AG08396 (cell line): Measurements from ENCODE around the gene CAMK2D.

Experiments used
- DNase-seq: peaks from one replicate; pipeline ENCODE4 v3.0.0; 2012; ENCODE audit warnings: low spot score, mixed read lengths

Gene CAMK2D

GRCh38 chr4:113437129-113437528 is 324.4 kb downstream of the CAMK2D start:
- no peak for DNase-seq

- DNase-seq = no peak
These were observed 325.2 kb downstream of the CAMK2D start for GRCh38 chr4:113436360-113436759.

- peak; percentile 36 for DNase-seq
These were observed 325.6 kb downstream of the CAMK2D start for GRCh38 chr4:113435893-113436292.

- no peak for DNase-seq
These were observed 327.3 kb downstream of the CAMK2D start for GRCh38 chr4:113434247-113434587.

- DNase-seq = no peak
These were observed 327.8 kb downstream of the CAMK2D start for GRCh38 chr4:113433536-113434246.

- DNase-seq = no peak
These were observed 328.4 kb downstream of the CAMK2D start for GRCh38 chr4:113433116-113433515.

GRCh38 chr4:113423631-113424030 is 337.9 kb downstream of the CAMK2D start:
- DNase-seq = no peak

- no peak for DNase-seq
These were observed 340.6 kb downstream of the CAMK2D start for GRCh38 chr4:113420938-113421337.

- no peak for DNase-seq
These were observed 341.9 kb downstream of the CAMK2D start for GRCh38 chr4:113419631-113420030.

- DNase-seq = peak; percentile 40
These were observed 350.0 kb downstream of the CAMK2D start for GRCh38 chr4:113411496-113411938.

GRCh38 chr4:113410686-113411085 is 350.9 kb downstream of the CAMK2D start:
- no peak for DNase-seq

- DNase-seq = no peak
These were observed 352.4 kb downstream of the CAMK2D start for GRCh38 chr4:113409181-113409580.

GRCh38 chr4:113407409-113407808 is 354.1 kb downstream of the CAMK2D start:
- DNase-seq = no peak

- no peak for DNase-seq
These were observed 354.9 kb downstream of the CAMK2D start for GRCh38 chr4:113406723-113407016.

- DNase-seq = no peak
These were observed 355.4 kb downstream of the CAMK2D start for GRCh38 chr4:113405874-113406722.

- no peak for DNase-seq
These were observed 356.7 kb downstream of the CAMK2D start for GRCh38 chr4:113404841-113405240.

- DNase-seq = no peak
These were observed 357.4 kb downstream of the CAMK2D start for GRCh38 chr4:113404167-113404571.
